Posterior cingulate gyrus (tissue), 11 donors: ENCODE measurements around the gene ME3.

Experiments
- DNase-seq, 10 donors: peaks; one replicate each; pipeline versions ENCODE4 v3.0.0 to v3.0.0-alpha.2; 2020 to 2021; ENCODE audit warnings: mixed read lengths in 3 of 10
- intact Hi-C: fragments of 100-400 bp; cut with DNase I; formaldehyde crosslinking; loops from one replicate; pipeline ENCODE4 v1.15.1; 2023

ME3 gene

GRCh38 chr11:86672007-86672621, at the start of gene ME3:
Gene ME3 (minus strand): TSS chr11:86672616.
- intact Hi-C loops = no loop called here
- peak; percentile 34 to 94 (median 64) for DNase-seq

DNA sequence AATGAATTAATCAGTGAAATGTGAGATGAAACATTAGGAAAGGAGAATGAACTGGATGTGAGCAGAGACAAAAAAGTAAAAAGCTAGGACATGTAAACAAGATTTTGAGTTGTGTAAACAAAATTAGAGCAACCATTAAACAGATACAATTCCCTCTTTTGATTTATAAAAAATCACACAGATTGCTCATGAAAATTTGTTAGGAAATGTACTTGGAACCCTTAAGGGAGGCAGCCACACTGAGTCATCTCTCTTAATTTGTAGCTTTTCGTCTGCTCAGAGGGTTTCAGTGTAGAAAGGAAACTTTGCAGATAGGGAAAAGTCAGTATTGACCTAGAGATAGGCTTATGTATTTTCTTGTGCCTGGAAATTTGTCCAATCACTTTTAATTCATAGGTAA, 49.6 kb upstream of the ME3 start:
- no peak for DNase-seq
- intact Hi-C loops = no loop called here

DNA sequence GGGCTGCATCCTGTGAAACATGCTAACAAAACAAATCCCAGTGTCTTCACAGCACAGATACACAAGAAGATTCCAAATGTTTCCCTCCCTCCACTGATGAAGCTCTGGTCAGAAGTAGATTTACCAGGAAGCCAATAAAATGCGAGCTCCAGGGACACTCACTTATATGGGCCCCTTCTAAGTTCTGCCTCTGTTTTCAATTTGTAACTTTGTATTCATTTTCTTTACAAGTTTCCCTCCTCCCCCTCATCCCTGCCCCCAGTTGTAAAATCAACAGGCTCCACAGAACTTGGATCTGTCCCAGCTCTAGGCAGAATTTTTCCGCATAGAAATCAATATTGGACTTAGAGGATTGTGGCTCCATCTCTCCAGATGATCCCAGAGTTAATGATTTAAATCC, 48.1 kb upstream of the ME3 start:
- intact Hi-C loops = no loop called here
- no peak for DNase-seq

DNA sequence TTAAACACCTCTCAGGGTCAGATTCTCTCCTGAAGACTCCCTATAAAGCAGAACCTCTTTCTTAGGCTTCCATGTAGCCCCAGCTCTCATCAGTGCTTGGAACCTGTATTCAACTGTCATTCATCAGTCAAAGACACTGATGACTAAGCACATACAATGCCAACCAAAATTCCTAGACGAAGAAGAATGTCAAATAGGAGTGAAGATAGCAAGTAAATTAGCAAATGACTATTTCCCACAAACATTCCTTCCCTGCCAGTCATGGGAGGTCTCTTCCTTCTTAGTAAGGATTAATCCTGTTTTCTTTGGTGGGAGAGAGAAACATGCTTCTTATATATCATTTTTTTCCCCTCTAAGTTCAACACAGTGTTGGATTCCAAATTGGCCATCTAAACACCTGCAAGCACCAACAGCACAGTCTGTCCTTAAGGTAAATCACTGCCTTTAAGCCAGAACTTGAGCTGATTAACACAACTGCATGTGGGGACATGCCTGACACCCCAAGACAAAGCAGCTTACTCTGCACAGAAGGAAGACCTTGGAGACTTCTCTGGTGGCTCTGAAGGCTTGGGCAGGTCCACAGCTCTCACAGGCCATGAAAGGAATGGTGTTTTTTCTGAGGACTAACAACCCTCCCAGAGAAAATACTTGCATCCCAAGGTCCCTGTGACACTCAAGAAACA, 47.5 kb upstream of the ME3 start:
- intact Hi-C loops = no loop called here
- DNase-seq = no peak

DNA sequence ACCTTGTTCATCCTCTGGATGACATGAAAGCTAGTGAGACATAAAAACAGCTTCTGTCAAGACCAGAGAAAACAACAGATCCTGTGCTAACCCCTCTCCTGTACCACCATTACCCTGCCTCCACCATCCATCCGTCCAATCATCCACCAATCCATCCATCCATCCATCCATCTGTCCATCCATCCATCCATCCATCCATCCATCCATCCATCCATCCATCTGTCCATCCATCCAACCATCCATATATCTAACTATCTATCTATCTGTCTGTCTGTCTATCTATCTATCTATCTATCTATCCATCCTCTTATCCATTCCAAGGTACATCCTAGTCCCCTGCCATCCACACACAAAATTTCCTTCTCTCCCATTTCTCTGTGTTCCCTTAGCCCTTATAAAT, 46.6 kb upstream of the ME3 start:
- intact Hi-C loops = no loop called here

DNA sequence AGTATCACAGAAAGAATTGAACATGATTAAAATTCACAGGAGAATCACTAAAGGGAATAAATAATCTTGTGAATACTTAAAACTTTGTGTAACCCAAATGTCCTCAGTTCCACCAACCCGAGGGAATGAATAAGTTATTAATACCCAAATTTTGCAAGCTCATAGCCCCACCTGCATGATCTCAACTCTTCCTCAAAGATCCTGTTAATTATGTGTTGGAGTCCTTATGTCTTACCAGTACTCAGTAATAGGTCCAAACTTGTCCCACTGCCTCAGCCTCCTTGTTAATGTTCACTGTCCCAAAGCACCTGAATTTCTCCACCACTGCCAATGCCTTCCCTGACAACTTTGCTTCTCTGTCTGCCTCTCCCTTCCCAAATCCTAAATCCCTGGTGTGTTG, 46.1 kb upstream of the ME3 start:
- DNase-seq = no peak
- intact Hi-C loops = no loop called here

More for the DNA sequence above, 46.6 kb upstream of the ME3 start:
- DNase-seq = no peak

DNA sequence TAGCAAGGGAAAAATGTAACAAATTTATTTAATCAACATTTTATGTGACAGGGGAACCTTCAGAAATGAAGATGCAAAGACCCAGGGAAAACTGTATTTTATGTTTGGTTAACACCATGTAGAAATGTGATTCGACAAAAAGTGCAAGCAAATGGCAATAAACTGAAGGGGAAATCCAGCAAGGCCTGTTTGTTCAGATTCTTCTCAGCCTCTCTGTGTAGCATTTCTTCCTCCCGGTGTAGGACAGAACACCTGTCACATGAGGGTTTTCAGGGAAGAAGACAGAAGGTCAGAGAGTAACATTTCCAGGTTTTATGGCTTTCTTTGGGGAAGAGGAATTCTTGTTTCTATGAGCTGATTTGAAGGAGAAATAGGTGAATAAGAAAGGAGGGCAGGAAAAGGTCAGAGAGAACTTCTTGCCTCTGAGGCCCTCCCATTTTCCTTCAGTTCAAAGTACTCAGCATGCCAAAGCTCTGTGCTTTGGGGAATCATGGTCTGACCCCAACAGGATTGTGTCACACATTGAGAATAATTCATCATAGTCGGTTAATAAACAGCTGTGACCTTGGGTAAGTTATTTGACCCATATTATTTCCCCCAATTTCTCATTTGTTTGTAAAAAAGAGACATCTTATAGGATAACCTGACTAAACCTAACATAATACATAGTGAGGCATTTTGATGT, 45.5 kb upstream of the ME3 start:
- DNase-seq = no peak
- intact Hi-C loops = no loop called here

GRCh38 chr11:86715611-86716010, 43.2 kb upstream of the ME3 start:
- DNase-seq = no peak
- intact Hi-C loops = no loop called here

DNA sequence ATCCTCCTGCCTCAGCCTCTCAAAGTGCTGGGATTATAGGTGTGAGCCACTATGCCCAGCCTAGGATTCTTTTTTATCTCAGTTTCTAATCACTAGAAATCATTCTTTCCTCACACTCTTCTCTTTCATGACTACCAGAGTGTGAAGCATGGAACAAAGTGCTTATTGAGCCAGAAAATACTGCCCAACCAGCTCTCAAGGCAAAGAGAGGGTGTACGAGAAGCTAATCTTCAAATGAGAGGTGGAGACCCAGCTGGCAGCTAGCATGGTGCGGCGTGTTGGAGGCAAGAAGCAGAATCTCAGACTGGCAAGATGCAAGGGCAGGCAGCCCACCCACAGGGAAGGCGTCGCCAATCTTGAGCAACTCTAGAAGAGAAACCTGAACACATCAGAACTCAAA, 41.1 kb upstream of the ME3 start:
- no peak for DNase-seq
- intact Hi-C loops = no loop called here

DNA sequence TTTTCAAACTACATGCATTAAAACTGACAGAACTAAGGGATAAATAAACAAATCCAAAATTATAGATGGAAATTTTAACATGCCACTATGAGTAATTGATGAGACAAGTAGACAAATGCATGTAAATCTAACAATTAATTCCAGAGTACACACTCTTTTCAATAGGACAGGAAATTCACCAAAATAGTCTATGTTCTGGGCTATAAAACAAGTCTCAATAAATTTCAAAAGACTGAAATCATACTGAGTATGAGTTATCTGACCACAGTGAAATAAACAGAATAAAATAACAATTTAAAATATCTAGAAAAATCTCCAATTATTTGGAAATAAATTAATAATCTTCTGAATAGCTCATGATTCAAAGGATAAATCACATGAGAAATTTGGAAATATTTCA, 38.5 kb upstream of the ME3 start:
- DNase-seq = no peak
- intact Hi-C loops = no loop called here

- intact Hi-C loops = no loop called here
Observed at GRCh38 chr11:86708669-86709068, 36.3 kb upstream of the ME3 start.

GRCh38 chr11:86706338-86707131, 34.1 kb upstream of the ME3 start:
- no peak for DNase-seq
- intact Hi-C loops = no loop called here

More at GRCh38 chr11:86708669-86709068, 36.3 kb upstream of the ME3 start:
- no peak for DNase-seq

- intact Hi-C loops = no loop called here
Observed at GRCh38 chr11:86704710-86705109, 32.3 kb upstream of the ME3 start.

DNA sequence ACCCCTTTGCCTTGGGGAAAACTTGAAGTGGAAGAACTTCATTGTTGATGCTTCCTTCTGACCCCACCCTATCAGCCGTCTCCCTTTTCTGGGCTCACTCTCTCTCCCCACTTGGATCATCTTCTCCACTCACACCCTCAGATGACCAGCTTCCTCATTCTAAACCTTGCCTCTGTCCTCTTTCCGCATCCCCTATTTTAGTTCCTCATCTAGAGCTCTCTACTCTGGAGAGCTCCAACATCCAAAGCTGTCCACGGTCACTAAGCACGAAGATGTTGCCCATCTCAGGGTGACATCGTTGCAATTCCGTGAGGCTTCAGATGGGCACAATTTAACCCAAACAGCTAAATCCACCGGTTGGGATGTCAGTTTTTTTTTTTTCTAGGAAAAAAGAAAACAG, 31.6 kb upstream of the ME3 start:
- DNase-seq = no peak
- intact Hi-C loops = no loop called here

More at GRCh38 chr11:86704710-86705109, 32.3 kb upstream of the ME3 start:
- DNase-seq = no peak

- no peak for DNase-seq
- intact Hi-C loops = no loop called here
Observed at GRCh38 chr11:86702220-86702983, 30.0 kb upstream of the ME3 start.

- intact Hi-C loops = no loop called here
- no peak for DNase-seq
Observed at GRCh38 chr11:86699040-86699791, 26.8 kb upstream of the ME3 start.

DNA sequence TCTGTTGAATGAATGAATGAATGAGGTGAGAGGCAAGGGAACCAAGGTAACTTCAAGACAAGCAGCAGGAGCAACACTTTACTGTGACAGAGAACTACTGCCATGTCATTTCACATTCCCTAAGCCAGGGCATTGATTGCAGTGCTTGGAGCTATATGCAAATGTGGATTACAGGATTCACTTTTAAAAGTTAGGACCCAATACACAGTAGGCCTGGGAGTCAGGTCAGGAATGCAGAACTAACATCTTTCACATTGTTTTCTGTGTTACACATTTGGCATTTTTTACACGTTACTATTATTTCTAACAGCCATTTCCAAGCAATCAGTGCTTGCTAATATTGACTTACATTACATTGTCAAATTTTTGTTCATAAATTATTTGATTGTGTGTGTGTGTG, 26.2 kb upstream of the ME3 start:
- intact Hi-C loops = no loop called here
- no peak for DNase-seq

DNA sequence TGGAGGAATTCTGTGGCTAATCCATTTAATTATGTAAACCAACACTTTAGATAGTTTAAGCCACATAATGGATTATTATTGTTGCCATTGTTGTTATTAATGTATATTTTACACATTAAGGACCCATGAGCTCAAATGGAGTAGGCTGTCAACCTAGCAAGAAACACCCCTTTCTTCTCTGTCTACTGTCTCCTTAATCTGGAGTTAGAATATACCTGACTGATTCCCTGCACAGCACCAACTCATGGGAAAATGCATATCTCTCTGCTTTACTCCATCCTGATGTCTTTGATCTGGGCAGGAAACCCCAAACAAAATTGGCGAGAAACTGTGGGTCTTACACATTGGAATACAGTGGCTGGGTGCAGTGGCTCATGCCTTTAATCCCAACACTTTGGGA, 24.0 kb upstream of the ME3 start:
- no peak for DNase-seq
- intact Hi-C loops = no loop called here

DNA sequence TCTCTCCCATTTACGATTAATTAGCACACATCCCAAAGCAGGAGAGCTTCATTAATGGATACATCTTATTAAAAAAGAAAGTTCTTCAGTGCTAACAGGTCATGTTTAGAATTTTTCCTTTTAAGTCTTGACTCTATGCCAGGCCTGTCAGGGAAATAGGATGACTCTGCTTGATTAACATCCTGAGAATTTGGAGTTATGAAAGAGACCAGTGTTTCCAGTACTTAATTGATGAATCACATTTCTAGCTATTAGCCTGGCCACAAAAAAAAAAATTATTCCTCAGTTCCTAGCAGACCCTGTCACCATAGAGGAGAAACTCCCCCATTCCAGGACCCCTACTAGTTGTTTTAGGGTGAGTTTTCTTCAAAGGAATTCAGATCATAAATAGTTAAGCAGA, 23.6 kb upstream of the ME3 start:
- no peak for DNase-seq
- intact Hi-C loops = no loop called here

- intact Hi-C loops = no loop called here
Observed at GRCh38 chr11:86695373-86695772, 23.0 kb upstream of the ME3 start.

More at GRCh38 chr11:86695373-86695772, 23.0 kb upstream of the ME3 start:
- no peak for DNase-seq
